Loucy (cell line): Measurements from ENCODE around the gene ADAMTSL4.

Source experiments
- H2AFZ ChIP-seq: fragments of 200-600 bp; sonication (generic); 2 replicates; pipeline ENCODE4 v1.6.0; 2016; ENCODE audit warnings: antibody characterized with exemption, mild to moderate bottlenecking, low read length, moderate library complexity
- H3F3A ChIP-seq: fragments of 200-600 bp; 2 replicates; pipeline ENCODE4 v1.6.0; 2016; ENCODE audit warnings: antibody characterized with exemption, low read depth, mild to moderate bottlenecking
- H3K27me3 ChIP-seq: fragments of 200-600 bp; sonication (generic); 2 replicates; pipeline ENCODE4 v1.6.1; 2014; ENCODE audit warnings: low read length, mild to moderate bottlenecking; ENCODE audit not compliant: insufficient read depth, poor library complexity, severe bottlenecking
- H3K36me3 ChIP-seq: fragments of 200-600 bp; sonication (generic); 2 replicates; pipeline ENCODE4 v1.6.1; 2016; ENCODE audit warnings: low read length; ENCODE audit not compliant: insufficient read depth
- H3K4me1 ChIP-seq: fragments of 200-600 bp; sonication (generic); 2 replicates; pipeline ENCODE4 v1.5.1; 2014; ENCODE audit warnings: low read length, mild to moderate bottlenecking; ENCODE audit not compliant: insufficient read depth, poor library complexity, severe bottlenecking
- H3K4me2 ChIP-seq: fragments of 200-600 bp; sonication (generic); 2 replicates; pipeline ENCODE4 v1.6.0; 2014; ENCODE audit warnings: antibody characterized with exemption, low read length, low read depth, mild to moderate bottlenecking; ENCODE audit not compliant: poor library complexity, severe bottlenecking
- H3K4me3 ChIP-seq: fragments of 200-600 bp; sonication (generic); 2 replicates; pipeline ENCODE4 v1.5.1; 2014; ENCODE audit warnings: low read length, mild to moderate bottlenecking, mixed read lengths; ENCODE audit not compliant: poor library complexity, severe bottlenecking
- H3K79me2 ChIP-seq: fragments of 200-600 bp; sonication (generic); 2 replicates; pipeline ENCODE4 v1.6.1; 2014; ENCODE audit warnings: low read length; ENCODE audit not compliant: insufficient read depth
- H3K9ac ChIP-seq: fragments of 200-600 bp; sonication (generic); 2 replicates; pipeline ENCODE4 v1.6.0; 2014; ENCODE audit warnings: mild to moderate bottlenecking, low read depth, low read length, moderate library complexity; ENCODE audit not compliant: poor library complexity, severe bottlenecking
- H3K9me2 ChIP-seq: fragments of 200-600 bp; sonication (generic); replicated peaks from 2 replicates; pipeline ENCODE4 v1.6.1; 2016; ENCODE audit warnings: low read depth, low read length, mixed read lengths
- H3K9me3 ChIP-seq: fragments of 200-600 bp; sonication (generic); 2 replicates; pipeline ENCODE4 v1.6.1; 2014; ENCODE audit warnings: mild to moderate bottlenecking, antibody characterized with exemption, low read length, low read depth; ENCODE audit not compliant: insufficient read depth
- H4K20me1 ChIP-seq: fragments of 200-600 bp; sonication (generic); 2 replicates; pipeline ENCODE4 v1.6.0; 2014; ENCODE audit warnings: antibody characterized with exemption, low read length, mild to moderate bottlenecking; ENCODE audit not compliant: insufficient read depth, poor library complexity, severe bottlenecking
- CTCF ChIP-seq: fragments of 200-600 bp; sonication (generic); conservative IDR thresholded peaks from 2 replicates; pipeline ENCODE4 v1.5.1; 2014; ENCODE audit warnings: mild to moderate bottlenecking, antibody characterized with exemption, low read length
- EZH2phosphoT487 ChIP-seq: fragments of 200-600 bp; IDR thresholded peaks from 2 replicates; pipeline ENCODE4 v1.6.1; 2018; ENCODE audit warnings: antibody characterized with exemption, mild to moderate bottlenecking, moderate library complexity, borderline replicate concordance

ADAMTSL4 gene

DNA sequence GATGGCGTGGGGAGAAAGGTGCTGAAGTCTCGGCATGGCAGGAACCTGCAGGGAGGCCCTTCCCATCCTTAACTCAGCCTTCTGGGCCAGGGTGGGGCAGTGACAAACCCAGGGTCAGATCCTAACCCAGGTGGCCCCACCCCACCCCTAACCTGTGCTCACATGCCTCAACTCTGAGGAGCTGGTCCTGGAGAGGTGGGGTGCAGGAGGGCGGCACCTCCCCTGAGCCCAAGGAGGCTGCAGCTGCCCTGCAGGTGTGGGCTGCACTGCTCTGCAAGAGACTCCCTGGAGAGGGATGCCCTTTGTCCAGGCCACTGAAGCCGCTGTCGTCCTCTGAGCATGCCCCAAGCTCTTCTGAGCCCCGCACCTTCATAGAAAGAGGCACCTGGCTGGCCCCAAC is 15.2 kb upstream of the ADAMTSL4 start:
- Histone ChIP-seq H3K9me3 (no peaks in the 10 kb centered on the region), H3K36me3 (no peaks in the 10 kb centered on the region), H3K9me2 (no peaks in the 10 kb centered on the region), H3K4me1 (no peaks in the 10 kb centered on the region), H3K79me2 (no peaks in the 10 kb centered on the region), H2AFZ (no peak overlapping the region), H3K27me3 (no peaks in the 10 kb centered on the region), H3K4me2 (no peak overlapping the region), H3K4me3 (no peak overlapping the region), H3K9ac (no peak overlapping the region), H3F3A (no peaks in the 10 kb centered on the region), H4K20me1 (no peaks in the 10 kb centered on the region)
- TF ChIP-seq EZH2phosphoT487, result no peak
- TF ChIP-seq CTCF, result no peak

DNA sequence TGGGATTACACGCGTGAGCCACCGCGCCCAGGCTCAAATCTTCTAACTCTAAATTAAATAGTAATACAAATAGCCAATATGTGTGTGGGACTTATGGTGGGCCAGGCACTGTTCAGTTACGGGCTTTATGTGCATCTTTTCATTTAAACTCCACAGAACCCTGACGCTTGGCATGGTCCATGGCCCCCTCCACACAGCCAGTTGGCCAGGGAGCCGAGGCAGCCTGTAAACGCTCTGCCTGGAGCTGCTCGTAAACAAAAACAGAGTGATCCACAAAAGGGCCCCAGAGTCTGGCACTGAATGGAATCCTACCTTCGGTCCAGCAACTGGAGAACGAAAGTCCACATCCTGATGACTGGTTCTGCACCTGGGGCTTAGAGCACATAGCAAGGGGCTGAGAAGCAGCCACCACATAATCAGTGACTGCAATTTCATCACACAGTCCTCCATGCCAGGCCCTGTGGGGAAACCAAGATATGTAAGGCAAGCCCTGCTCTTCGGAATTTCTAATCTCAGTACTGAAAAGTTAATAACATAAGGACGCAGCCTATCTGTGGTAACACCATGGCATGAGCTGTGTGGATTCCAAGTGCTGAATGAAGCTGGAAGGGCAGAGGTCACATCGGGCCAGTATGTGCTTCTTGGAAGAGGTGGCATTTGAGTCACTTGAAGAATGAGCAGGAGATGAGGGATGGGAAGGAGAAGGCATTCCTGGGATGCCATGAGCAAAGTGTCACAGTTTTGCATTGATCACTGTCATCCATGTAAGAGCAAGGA is 13.5 kb upstream of the ADAMTSL4 start:
- Histone ChIP-seq H3K9ac (no peak overlapping the region), H3K36me3 (no peaks in the 10 kb centered on the region), H2AFZ (no peak overlapping the region), H3K4me3 (no peak overlapping the region), H3K4me2 (no peak overlapping the region), H3K79me2 (no peaks in the 10 kb centered on the region), H3K4me1 (no peaks in the 10 kb centered on the region), H4K20me1 (no peaks in the 10 kb centered on the region), H3K9me3 (no peaks in the 10 kb centered on the region), H3K9me2 (no peaks in the 10 kb centered on the region), H3K27me3 (no peaks in the 10 kb centered on the region), H3F3A (no peaks in the 10 kb centered on the region)
- TF ChIP-seq EZH2phosphoT487 (no peak), CTCF (no peak)

GRCh38 chr1:150536836-150537731 is 12.1 kb upstream of the ADAMTSL4 start:
- Histone ChIP-seq H3K4me3 (no peak overlapping the region), H3F3A (no peaks in the 10 kb centered on the region), H3K79me2 (no peaks in the 10 kb centered on the region), H3K9me3 (no peaks in the 10 kb centered on the region), H3K9me2 (no peaks in the 10 kb centered on the region), H3K27me3 (no peaks in the 10 kb centered on the region), H3K4me1 (no peaks in the 10 kb centered on the region), H3K36me3 (no peaks in the 10 kb centered on the region), H3K9ac (no peak overlapping the region), H3K4me2 (no peak overlapping the region), H4K20me1 (no peaks in the 10 kb centered on the region), H2AFZ (no peak overlapping the region)
- TF ChIP-seq CTCF (no peak), EZH2phosphoT487 (no peak)
